ENCODE data around the gene MCF2L. TPM values are rescaled to one million over a fixed set of nuclear protein-coding genes. Genes with fewer than 3 reads are reported as not detected.

MCF2L gene
- total and polyA plus RNA-seq, 12 donors: 29.6 to 99.8 (median 45.3) TPM

GRCh38 chr13:113116871-113117271, 147.9 kb downstream of the MCF2L start:
- no peak overlapping the region for H3K4me3 ChIP-seq
- no peaks in the 10 kb centered on the region for H3K4me1 ChIP-seq
- WGBS, 2 donors: 88 to 90% methylated on average over 10 of the region's 10 CpGs
- H3K9me3 ChIP-seq: no peaks in the 10 kb centered on the region
- intact Hi-C loops (cut with DNase I): no loop called here
- no peaks in the 10 kb centered on the region for H3K27me3 ChIP-seq
- ATAC-seq (no peak), DNase-seq (no peak)
- H3K27ac ChIP-seq: no peak overlapping the region
- no peaks in the 10 kb centered on the region for H3K36me3 ChIP-seq
- no peak for TF ChIP-seq CTCF (IDR thresholded peaks at IDR 0.05)

GRCh38 chr13:113117335-113117872, 148.4 kb downstream of the MCF2L start:
- Histone ChIP-seq H3K36me3 (no peaks in the 10 kb centered on the region), H3K4me1 (peaks cover 0 to 4% (median 0%) of the 10 kb centered on the region in 9 donors), H3K27ac (no peak overlapping the region), H3K27me3 (no peaks in the 10 kb centered on the region), H3K4me3 (no peak overlapping the region), H3K9me3 (no peaks in the 10 kb centered on the region)
- no peak for TF ChIP-seq CTCF (IDR thresholded peaks at IDR 0.05)
- no peak for ATAC-seq
- DNase-seq: no peak
- intact Hi-C loops (cut with DNase I): no loop called here
- 92 to 94% methylated on average over 25 to 26 of the region's 26 CpGs for WGBS, 2 donors

- no peaks in the 10 kb centered on the region for H3K36me3 ChIP-seq
- H3K4me1 ChIP-seq: peaks cover 0 to 9% (median 0%) of the 10 kb centered on the region in 9 donors
- no peak for ATAC-seq
- no peak overlapping the region for H3K4me3 ChIP-seq
- TF ChIP-seq CTCF (IDR thresholded peaks at IDR 0.05): no peak
- 83 to 89% methylated on average over 9 of the region's 9 CpGs for WGBS, 2 donors
- no peak for DNase-seq
- no peak overlapping the region for H3K27ac ChIP-seq
- no peaks in the 10 kb centered on the region for H3K9me3 ChIP-seq
- no peaks in the 10 kb centered on the region for H3K27me3 ChIP-seq
- intact Hi-C loops (cut with DNase I): no loop called here
These were observed 148.9 kb downstream of the MCF2L start for GRCh38 chr13:113117911-113118260.

- no peak overlapping the region for H3K4me3 ChIP-seq
- no peaks in the 10 kb centered on the region for H3K27me3 ChIP-seq
- no peak overlapping the region for H3K27ac ChIP-seq
- H3K4me1 ChIP-seq: peaks cover 0 to 14% (median 4%) of the 10 kb centered on the region in 9 donors
- WGBS, 2 donors: 87 to 92% methylated on average over 42 of the region's 42 CpGs
- intact Hi-C loops (cut with DNase I): no loop called here
- H3K9me3 ChIP-seq: no peaks in the 10 kb centered on the region
- DNase-seq (no peak), ATAC-seq (no peak)
- no peak for TF ChIP-seq CTCF (IDR thresholded peaks at IDR 0.05)
- H3K36me3 ChIP-seq: no peaks in the 10 kb centered on the region
These were observed 149.4 kb downstream of the MCF2L start for GRCh38 chr13:113118261-113119021.
